SW480 (cell line): ENCODE measurements around the gene ATG16L1.

Source experiments
- DNase-seq: peaks from one replicate; pipeline ENCODE4 v3.0.0-alpha.2; 2016; ENCODE audit warnings: low spot score

Gene ATG16L1

GRCh38 chr2:233260661-233261060, 9.2 kb downstream of the ATG16L1 start:
- DNase-seq = no peak

DNA sequence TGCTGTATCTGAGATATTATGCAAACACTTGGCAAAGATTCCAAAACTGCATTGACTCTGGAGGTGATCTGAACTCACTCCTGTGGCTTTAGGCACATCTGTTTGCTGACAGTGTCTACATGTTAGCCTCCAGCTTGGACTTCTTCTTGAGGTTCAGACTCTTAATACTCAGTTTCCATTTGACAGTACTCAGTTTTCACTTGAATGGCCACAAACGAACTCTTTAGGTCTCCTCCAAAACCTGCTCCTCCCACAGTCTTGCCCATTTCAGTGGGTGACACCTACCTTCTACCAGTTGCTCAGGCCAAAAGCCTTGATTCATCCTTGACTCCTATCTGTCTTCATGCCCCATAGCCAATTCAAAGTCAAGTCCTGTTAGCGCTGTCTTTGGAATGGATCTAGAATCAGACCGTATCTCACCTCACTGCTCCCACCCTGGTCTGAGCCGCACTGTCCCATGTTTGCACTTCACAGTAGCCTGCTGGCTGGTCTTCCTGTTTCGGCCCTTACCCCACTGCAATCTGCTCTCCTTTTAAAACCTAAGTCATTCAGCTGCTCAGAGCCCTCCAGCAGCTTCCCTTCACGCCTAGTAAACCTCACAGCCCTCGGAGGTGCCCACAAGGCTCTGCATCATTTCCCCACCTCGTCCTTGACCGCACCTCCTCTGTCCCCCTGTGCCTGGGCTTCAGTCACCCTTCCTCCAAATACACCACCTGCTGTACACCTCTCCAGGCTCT, 10.5 kb downstream of the ATG16L1 start:
- DNase-seq = no peak

- DNase-seq = no peak
These were observed 11.1 kb downstream of the ATG16L1 start for GRCh38 chr2:233262562-233262961.

- no peak for DNase-seq
These were observed 11.6 kb downstream of the ATG16L1 start for GRCh38 chr2:233263045-233263570.

- DNase-seq = no peak
These were observed 13.2 kb downstream of the ATG16L1 start for GRCh38 chr2:233264667-233265066.

- DNase-seq = no peak
These were observed 14.5 kb downstream of the ATG16L1 start for GRCh38 chr2:233265899-233266431.

GRCh38 chr2:233266481-233266880, 15.0 kb downstream of the ATG16L1 start:
- DNase-seq = no peak

DNA sequence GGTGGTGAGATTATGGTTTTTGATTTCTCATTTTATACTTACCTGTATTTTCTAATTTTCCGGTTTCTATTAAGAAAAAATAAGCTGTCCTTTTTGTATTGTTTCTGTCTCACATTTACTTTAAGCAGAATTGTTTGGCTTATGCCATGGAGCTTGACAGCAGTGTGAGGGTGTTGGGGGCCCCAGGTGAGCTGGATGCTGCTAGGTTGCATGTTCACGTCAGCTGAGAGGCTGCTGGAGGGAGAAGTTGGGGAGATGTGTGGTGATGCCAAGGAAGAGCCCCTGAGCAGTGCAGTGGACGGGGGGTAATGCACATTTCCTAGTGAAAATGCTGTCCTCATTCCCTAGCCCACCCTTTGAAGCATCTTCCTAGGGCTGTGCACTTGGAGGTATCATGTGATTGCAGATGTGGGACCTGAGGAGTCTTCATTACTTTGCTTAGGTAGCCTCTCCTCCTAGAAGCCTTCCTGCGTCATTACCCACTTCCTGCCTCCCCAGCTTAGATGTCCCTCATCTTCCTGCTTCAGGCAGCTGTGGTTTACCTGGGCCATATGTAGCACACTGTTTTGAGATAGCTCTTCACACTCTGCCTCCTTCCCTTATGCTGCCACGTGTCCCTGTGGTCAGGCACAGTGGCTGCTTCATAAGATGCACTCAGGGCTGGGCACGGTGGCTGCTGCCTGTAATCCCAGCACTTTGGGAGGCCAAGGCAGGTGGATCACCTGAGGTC, 16.2 kb downstream of the ATG16L1 start:
- DNase-seq = no peak

- no peak for DNase-seq
These were observed 18.9 kb downstream of the ATG16L1 start for GRCh38 chr2:233270366-233270765.

GRCh38 chr2:233270951-233271350, 19.5 kb downstream of the ATG16L1 start:
- DNase-seq = no peak

GRCh38 chr2:233271693-233272092, 20.2 kb downstream of the ATG16L1 start:
- DNase-seq = no peak

- no peak for DNase-seq
These were observed 21.6 kb downstream of the ATG16L1 start for GRCh38 chr2:233273120-233273519.

DNA sequence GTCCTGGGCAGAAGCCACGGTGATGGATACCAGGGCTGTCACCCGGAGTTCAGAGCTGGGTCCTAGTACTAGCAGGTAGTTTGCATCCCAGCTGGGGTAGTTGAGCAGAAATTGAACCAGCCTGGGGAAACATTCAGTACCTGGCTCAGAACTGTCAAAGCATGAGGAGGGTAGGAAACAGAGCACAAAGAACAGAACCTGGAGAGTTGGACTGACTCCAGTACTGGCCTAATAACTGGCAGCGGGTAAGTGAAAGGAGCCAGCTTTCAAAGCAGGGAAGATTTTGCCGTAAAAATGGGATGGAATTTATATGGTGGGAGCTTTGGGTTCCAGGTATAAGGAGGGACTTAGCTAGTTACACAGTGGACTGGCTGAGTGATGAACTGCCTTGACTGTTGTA, 23.8 kb downstream of the ATG16L1 start:
- DNase-seq = no peak

DNA sequence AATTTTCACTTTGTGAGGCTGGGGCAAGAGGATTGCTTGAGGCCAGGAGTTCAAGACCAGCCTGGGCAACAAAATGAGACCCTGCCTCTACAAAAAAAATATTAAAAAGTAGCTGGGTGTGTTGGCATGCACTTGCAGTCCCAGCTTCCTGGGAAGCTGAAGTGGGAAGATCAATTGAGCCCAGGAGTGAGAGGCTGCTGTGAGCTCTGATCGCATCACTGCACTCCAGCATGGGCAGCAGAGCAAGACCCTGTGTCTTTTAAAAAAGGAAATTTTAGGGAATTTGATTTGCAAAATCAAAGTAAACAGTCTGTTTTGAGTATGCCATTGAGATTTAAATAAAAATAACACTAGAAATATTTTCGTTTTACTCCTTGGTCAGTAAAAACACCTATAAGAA, 27.4 kb downstream of the ATG16L1 start:
- no peak for DNase-seq

- no peak for DNase-seq
These were observed 28.7 kb downstream of the ATG16L1 start for GRCh38 chr2:233280114-233280693.

DNA sequence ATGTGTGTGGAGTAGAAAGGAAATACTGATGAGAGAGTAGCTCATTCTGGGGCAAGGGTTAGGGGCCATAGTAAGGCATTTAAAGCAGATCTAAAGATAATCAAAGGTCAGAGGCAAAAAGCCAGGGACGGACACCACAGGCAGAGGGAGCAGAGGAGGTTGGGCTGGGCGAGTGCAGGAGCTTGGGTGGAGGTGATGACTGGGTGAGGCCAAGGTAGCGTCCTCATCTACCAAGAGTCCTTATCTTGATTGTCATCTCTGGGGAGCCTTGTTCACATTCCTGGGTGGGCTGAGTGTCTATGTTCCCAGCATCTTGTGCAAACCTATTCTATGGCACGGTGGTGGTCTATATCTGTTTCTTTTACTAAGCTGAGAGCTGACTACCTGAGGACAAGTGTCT, 30.1 kb downstream of the ATG16L1 start:
- no peak for DNase-seq

DNA sequence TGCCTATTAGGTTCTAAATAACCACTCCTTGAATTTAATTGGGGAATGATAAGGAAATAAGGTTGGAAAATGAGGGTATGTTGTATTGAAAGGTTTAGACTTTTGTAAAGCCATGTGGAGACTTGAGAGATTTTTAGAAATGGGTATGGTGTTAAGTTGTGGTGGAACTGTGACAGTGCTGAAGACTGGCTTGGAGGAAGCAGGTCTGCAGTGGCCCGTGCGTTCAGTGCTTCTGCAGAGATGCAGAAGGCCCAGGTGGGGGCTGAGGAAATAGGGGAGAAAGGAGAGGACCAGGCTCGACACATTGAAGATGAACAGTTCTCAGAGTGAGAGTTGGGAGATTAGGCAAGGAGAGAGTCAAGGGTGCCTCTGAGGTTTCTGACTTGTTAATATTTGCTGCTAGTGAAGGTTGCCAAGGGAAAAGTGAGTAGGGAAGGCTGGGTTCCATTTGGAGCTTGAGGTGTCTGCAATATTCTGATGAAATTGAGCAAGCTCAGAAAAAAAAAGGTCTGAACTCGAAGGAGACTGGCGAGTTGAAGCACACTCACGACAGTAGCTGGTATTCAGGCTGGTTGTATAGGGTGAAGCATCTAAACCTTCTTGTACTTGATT, 30.6 kb downstream of the ATG16L1 start:
- no peak for DNase-seq

DNA sequence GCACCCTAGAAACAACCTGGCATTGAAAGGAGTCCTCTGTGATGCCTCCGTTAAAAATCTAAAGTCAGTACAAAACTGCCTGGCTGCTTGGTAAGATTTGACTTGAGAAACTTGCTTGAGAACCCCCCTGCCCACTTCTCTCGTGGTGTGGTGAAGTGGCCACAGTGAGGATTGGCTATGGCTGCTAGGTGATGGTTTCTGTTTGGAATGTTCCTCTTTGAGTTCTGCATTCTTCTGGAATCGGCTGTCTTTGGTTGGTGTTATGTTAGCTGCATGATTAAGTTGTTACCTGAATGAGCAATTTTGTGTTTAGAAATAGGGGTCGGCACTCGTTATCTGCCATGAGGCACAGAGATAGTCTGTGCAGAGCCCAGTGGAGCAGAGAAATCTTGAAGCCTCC, 34.4 kb downstream of the ATG16L1 start:
- DNase-seq = no peak

- DNase-seq = no peak
These were observed 36.4 kb downstream of the ATG16L1 start for GRCh38 chr2:233287871-233288270.

DNA sequence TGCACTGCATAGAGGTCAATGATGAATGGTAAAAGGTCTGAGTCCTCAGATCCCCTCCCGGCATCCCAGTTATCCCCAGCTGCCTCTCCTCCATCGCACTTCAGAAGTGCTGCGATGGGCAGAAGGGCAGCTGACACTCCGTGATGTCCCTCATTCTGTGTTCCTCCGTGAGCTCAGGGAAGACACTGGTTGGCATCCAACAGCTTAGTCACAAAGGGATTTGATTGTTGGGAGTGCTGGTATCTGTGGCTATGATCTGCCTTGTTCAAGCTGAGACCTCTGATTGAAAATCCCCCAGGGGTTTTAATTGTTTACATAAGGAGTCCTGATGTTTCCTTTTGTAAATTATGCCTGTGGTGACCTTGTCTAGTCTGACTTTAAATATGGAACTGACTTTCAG, 37.2 kb downstream of the ATG16L1 start:
- no peak for DNase-seq

DNA sequence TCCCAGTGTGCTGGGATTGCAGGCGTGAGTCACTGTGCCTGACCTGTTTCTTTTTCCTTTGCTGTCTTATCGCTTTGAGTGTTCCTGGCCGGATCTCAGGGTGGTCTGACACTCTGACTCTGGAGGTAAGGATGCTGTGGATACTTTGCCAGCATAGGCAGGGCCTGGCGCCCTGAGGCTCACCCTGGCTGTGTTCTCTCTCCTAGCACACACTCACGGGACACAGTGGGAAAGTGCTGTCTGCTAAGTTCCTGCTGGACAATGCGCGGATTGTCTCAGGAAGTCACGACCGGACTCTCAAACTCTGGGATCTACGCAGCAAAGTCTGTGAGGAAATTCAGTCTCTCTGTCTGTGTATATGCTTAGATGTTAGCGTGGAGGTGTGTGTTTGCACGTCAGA, 38.2 kb downstream of the ATG16L1 start:
- no peak for DNase-seq

DNA sequence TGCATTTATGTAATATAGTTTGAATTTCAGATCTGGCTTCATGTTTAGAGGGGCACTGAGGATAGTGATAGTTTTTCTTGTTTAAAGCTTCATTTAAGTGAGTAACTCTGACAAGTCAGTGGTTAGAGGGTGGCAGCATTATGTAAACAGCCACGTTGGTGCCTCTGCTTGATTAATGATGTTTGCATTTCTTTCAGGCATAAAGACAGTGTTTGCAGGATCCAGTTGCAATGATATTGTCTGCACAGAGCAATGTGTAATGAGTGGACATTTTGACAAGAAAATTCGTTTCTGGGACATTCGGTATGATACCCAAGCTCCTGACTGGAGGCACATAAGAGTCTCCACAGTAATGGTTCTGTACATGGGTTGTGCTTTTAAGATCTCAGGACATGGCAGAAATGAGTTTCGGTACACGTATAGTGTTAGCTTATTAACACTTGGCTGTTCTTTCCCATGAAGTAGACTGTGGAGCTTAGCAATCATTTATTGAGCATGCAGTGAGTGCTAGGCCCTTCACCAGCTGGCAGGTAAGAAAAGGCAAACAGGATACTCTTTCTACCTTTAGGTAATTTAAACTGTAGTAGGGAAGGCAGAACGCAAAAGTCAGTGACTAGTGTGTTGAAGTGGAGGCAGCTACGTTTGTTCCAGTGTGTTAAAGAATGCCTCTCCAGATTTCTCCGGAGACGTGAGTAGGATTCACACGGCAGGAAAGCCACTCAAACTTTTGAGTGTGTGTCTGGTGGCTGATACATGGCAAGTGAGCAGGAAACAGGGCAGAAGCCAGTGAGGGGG, 38.8 kb downstream of the ATG16L1 start:
- DNase-seq = no peak
